ENCODE measurements around the gene ANKRD35.

DNA sequence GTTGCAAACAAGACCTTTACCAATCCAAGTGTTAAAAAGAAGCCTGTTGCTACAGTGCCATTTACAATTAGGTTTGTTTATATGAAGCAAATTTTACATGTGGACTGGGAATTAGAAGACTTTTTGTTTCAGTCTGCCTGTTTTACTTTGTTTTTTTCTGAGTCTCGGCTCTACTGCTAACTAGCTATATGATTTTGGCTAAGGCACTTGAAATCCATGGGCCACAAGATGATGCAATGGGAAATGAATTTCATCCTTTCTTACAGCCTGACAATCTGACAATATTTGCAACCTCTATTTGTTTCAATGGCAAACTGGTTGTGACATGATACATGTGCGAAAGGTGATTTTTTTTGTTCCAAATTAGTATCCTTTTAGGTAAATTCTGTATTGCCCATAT lies 36.6 kb upstream of the ANKRD35 start:
- TF ChIP-seq, protein P1, sequence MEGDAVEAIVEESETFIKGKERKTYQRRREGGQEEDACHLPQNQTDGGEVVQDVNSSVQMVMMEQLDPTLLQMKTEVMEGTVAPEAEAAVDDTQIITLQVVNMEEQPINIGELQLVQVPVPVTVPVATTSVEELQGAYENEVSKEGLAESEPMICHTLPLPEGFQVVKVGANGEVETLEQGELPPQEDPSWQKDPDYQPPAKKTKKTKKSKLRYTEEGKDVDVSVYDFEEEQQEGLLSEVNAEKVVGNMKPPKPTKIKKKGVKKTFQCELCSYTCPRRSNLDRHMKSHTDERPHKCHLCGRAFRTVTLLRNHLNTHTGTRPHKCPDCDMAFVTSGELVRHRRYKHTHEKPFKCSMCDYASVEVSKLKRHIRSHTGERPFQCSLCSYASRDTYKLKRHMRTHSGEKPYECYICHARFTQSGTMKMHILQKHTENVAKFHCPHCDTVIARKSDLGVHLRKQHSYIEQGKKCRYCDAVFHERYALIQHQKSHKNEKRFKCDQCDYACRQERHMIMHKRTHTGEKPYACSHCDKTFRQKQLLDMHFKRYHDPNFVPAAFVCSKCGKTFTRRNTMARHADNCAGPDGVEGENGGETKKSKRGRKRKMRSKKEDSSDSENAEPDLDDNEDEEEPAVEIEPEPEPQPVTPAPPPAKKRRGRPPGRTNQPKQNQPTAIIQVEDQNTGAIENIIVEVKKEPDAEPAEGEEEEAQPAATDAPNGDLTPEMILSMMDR (IDR thresholded peaks at IDR 0.05; ENCODE audit: insufficient read depth, low read length, poor library complexity, severe bottlenecking), result no peak
- TF ChIP-seq EZH2phosphoT487 (conservative IDR thresholded peaks at IDR 0.05; ENCODE audit: low read length), result no peak
